HUDEP-2 (cell line): ENCODE data around the gene PSMC5.

Source experiments
- DNase-seq, 76 experiments: peaks; one replicate each; lab custom pipeline; 2025; ENCODE audit not compliant: unreplicated experiment in 76 of 76; lab: John Stamatoyannopoulos, UW

PSMC5 gene

GRCh38 chr17:63819585-63820537 lies 7.4 kb upstream of the PSMC5 start:
- no peak for DNase-seq

DNA sequence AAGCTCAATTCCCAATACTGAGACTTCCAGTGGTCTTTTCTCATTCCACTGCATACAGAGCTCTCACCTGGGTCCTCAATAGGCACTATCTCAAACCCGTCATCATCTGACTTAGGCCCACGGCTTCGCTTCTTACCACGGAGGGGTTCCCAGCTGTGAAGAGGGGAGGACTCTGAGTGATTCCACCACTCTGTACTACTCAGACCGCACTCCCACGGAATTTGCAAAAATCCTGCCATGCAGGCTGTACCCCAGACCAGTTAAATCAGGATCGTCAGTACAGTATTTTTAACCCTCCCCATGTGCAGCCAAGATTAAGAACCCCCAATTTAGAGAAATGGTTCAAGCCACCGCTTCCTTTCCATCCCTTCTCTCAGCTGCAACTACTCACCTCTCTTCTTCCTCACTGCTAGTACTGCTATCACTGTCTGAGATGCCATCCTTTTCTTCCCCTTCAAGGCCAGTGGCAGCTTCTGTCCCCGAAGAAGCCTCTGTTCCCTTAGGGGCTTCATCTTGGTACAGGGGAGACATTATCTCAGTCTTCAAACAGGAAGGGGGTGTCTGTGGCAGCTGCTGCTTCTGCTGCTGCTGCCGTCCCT lies 6.2 kb upstream of the PSMC5 start:
- no peak for DNase-seq

GRCh38 chr17:63821804-63822203 lies 5.4 kb upstream of the PSMC5 start:
- no peak for DNase-seq

DNA sequence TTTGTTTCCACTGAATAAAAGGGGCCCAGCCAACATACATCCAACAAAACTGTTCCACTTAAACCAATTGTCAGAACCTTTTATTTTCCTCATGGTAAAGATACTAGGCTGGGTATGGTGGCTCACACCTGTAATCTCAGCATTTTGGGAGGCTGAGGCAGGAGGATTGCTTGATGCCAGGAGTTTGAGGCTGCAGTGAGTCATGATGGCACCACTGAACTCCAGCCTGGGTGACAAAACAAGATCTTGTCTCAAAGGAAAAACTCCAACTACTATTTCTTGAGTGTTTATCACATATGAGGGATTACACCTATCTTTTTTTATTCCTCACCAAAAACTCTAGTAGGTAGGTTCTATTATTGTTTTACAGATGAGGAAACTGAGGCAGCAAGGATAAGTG lies 4.7 kb upstream of the PSMC5 start:
- no peak for DNase-seq

DNA sequence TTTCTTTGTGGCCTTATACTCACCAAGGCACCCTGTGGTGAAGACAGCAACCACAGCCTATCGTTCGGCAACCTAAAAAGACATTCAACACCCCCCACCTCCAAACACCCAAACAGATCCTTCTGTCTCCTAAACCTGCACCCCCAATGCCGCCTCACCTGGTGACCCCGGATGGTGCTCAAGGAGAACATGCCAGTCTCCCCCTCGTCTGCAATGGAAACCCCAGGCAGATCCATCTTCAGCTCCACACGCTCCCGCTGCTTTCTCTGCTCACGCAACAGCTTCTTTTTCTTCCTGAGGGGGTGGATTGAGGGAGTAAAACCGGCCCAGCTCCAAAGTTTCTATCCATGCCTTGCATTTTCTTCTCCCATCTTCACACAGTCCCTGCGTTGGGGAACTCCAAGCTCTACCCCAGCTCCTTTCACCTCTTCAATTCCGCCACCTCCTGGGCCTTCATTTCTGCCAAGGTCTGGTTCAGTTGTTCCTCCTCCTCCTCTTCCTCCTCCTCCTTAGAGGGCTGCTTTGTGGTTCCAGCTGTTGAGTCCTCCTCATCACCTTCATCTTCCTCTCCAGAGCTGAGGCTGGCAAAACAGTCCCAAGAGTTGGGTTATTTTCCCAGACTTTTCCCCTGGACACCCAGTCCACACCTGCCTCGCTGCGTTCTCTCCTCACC lies 3.4 kb upstream of the PSMC5 start:
- no peak for DNase-seq

DNA sequence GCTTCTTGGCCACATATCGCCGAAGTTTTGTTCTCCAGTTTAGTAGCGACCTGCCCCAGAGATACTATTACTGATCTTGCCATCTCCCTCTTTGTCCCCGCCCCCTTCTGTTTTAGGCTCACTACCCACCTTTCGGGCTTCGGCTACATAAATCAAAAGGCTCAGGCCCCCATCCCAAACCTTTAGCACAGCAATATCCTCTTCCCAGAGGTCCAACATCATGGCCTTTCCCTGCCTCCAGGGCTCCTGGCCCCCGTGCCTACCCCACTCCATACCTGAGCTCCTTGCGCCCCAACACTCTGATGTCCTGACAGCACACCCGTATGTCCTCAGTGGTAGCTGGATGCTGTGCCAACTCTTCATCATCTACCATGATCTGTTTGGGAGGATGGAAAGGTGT lies 2.9 kb upstream of the PSMC5 start:
- no peak for DNase-seq

DNA sequence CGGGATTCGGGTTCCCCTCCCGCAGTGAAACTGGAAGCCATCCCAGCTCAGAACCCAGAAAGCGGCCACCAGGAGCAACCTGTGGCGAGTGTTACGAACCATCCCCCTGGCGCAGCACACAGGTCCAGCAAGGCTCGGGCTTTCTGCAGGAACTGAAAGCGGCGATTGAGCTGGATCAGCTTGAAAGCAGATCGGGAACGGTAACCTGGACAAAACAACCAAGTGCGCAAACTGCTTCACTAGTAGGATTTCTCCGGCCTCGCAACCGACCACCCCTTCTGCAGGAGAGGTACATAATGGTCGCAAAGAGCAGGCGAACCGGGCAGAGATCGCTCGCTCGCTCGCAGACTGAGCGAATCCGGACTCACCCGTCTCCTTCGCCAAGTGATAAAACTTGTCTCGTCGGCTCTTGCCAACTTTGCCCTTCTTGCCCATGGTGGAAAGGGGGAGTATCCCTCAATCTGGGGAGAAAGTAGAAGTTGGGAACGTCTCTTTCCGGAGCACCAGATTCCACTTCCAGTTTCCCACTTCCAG lies 696 bp upstream of the PSMC5 start:
- DNase-seq, result peak in 7 of 76 experiments; percentile 26 to 77 (median 61)

- DNase-seq, result no peak
Observed at GRCh38 chr17:63827801-63828221, 580 bp downstream of the PSMC5 start.

- no peak for DNase-seq
Observed at GRCh38 chr17:63828936-63829335, 1.7 kb downstream of the PSMC5 start.

GRCh38 chr17:63830278-63830677 lies 3.0 kb downstream of the PSMC5 start:
- DNase-seq, result no peak

- no peak for DNase-seq
Observed at GRCh38 chr17:63830904-63831491, 3.8 kb downstream of the PSMC5 start.

DNA sequence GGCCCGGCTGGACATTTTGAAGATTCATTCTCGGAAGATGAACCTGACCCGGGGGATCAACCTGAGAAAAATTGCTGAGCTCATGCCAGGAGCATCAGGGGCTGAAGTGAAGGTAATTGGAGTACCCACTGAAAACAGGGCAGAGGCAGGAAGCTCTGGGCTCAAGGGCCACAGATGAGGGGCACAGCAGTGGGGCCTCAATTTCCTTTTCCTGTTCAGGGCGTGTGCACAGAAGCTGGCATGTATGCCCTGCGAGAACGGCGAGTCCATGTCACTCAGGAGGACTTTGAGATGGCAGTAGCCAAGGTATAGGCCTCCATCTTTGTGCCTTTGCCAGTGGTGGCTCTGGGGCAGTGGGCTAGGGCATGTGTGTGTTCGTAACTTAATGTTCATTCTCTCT lies 4.3 kb downstream of the PSMC5 start:
- no peak for DNase-seq

- no peak for DNase-seq
Observed at GRCh38 chr17:63832014-63832413, 4.8 kb downstream of the PSMC5 start.

DNA sequence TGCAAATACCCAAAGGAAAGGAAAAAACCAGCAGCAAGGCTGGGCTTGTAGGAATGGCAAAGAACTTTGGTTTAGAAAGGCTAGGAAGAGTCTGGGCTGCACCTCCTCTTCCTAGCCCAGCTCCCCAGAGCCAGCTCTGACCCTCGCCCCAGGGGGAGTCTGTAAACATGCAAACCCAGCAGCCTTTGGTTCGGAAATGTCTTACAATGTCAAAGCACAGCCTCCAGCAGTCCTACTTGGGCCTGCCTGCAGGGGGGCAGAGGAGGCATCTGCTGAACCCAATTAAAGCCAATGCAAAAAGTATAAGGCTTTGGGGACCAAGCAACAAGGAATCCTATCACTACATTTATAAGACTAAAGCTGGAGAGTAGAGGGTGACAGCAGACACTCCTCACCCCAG lies 5.2 kb downstream of the PSMC5 start:
- DNase-seq, result no peak

DNA sequence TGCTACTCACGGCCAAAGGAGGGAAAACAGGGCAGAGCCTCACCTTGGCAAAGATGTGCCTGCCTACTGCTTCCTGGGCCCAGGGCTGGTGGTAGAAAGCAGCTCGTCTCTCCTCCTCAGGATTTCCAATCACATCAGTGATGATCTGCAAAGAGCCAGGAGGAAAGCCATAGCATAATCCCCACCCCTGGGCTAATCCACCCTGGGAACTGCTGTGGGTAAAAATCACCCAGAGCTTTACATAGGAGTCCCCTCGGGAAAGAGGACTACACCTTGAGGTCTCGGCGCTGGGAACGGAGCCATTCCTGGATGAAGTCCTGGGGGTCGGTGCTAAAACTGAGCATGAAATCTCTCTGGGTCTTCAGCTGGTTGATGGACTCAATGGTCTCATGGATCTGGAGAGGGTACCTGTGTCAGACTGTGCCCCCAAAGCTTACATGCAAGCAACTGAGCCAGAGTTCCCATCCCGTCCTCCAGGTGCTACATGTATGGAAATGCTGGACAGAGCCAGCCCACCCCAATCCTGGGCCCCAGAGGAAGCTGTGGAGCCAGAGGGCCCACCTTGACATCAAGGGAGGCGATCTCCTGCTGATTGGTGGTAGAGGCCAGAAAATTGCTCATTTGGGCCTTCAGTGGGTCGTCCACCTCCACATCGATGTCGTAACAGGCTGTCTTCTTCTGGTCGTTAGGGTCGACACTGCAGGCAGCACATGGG lies 6.0 kb downstream of the PSMC5 start:
- DNase-seq, result no peak

DNA sequence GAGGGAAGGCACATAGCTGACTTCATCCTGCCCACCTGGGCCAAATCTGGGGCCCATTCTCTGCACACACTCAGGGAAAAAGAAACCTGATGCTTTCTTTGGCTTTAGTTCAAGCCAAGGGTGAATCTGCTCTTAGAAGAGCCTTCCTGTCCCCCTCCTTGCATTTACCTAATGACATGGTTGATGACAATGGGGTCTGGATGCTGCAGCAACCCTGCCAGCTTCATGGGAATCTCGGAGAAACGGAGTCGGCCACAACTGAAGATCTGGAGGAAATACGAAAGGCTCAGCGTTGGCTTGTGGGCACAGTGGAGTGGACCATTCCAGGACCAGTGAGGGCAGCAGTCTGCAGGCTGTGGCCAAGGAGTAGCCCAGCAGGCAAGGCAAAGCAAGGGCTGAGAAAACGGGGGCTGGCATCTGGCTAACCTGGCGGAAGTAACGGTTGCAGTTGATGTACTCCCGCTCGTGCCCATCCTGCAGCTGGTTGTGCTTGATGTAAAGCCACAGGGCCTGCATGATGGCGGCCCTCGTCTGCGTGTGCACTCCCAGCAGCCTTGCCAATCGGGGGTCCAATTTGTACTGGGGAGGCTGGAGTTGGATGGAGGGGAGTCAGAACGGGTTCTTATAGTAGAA lies 6.6 kb downstream of the PSMC5 start:
- no peak for DNase-seq

DNA sequence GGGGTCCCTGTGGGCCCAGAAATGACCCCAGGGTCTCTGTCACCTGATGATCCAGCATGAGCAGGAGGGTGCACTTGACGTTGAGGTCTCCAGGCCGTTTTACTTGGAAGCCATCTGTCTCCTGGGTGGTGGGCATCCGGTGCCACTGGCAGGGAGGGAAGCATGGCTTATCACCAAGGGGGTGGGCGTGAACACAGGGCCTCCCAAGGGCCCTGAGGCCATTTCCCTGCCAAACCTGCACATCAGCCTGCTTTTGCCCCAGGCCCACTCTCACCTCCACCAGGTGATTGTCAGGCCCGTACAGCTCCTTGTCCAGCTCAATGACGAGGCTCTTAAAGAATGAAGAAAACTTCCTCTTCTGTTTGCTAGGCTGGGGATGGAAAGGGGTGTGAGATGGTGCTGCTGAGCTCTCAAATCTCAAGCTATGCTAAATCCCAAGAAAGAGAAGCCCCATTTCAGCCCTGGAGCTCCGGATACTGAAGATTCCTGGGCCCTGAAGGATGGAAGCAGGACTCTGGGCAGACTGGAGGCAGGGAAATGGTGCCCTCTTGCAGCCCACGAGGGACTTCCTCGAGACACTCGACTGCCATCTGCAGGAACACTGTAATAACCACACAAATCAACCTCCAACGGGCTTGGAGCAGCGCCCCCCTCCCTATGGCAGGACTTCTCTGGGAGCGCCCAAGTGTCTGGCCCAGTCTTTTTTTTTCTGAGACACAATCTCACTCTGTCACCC lies 7.4 kb downstream of the PSMC5 start:
- peak in 66 of 76 experiments; percentile 9 to 76 (median 38) for DNase-seq

GRCh38 chr17:63835167-63835720 lies 8.0 kb downstream of the PSMC5 start:
- no peak for DNase-seq

DNA sequence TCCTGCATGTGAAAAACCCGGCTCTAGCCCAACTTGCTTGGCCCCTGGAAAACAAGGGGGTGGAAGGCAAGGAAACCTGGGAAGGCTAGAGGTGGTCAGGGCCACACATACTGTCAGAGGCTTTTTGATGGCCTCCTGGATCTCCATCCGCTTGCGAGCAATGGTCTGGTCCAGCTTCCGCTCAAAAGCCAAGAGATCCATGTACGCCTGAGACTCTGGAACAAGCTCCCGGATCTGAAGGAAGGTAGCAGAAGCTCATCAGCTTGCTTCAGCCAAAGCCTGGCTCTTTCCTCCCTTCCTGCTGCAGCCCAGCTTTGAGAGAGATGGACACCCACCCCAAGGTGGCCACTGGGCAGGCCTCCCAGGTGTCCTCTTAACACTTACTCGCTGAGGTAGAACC lies 9.6 kb downstream of the PSMC5 start:
- no peak for DNase-seq
